Osteoblast (primary cell): Measurements from ENCODE around the gene UNC13D. TPM values are rescaled to one million over a fixed set of nuclear protein-coding genes. Genes with fewer than 3 reads are reported as not detected.
A peak's percentile ranks its signal among the peaks of the same experiment; 100 is the strongest.

Experiments used
- DNase-seq: peaks from one replicate; pipeline ENCODE4 v3.0.0; 2011; ENCODE audit warnings: low spot score, mixed read lengths; ENCODE audit not compliant: insufficient read length; ENCODE audit errors: missing footprints
- H2AFZ ChIP-seq: 2 replicates; pipeline ENCODE4 v1.6.0; 2011; ENCODE audit warnings: mild to moderate bottlenecking, low read length
- H3K27ac ChIP-seq: 2 replicates; pipeline ENCODE4 v1.5.1; 2011; ENCODE audit warnings: mild to moderate bottlenecking, low read depth, low read length, moderate library complexity
- H3K27me3 ChIP-seq: 2 replicates; pipeline ENCODE4 v1.6.0; 2012; ENCODE audit warnings: mild to moderate bottlenecking, control low read depth, inconsistent platforms, low read length, moderate library complexity; ENCODE audit not compliant: insufficient read depth
- H3K36me3 ChIP-seq: 2 replicates; pipeline ENCODE4 v1.5.1; 2011; ENCODE audit warnings: mild to moderate bottlenecking, low read length, control low read depth, moderate library complexity; ENCODE audit not compliant: insufficient read depth
- H3K4me1 ChIP-seq: 2 replicates; pipeline ENCODE4 v1.5.1; 2011; ENCODE audit warnings: mild to moderate bottlenecking, low read length, control low read depth, moderate library complexity; ENCODE audit not compliant: insufficient read depth
- H3K4me2 ChIP-seq: 2 replicates; pipeline ENCODE4 v1.6.0; 2011; ENCODE audit warnings: mild to moderate bottlenecking, low read length; ENCODE audit not compliant: insufficient read depth
- H3K4me3 ChIP-seq: fragments of 200-600 bp; sonication (generic); 3 replicates; pipeline ENCODE4 v1.5.1; 2012; ENCODE audit warnings: mild to moderate bottlenecking, low read length, inconsistent platforms; ENCODE audit not compliant: insufficient read depth
- H3K79me2 ChIP-seq: 2 replicates; pipeline ENCODE4 v1.6.0; 2012; ENCODE audit warnings: mild to moderate bottlenecking, low read length, control low read depth, inconsistent platforms; ENCODE audit not compliant: insufficient read depth
- H3K9me3 ChIP-seq: 2 replicates; pipeline ENCODE4 v1.5.1; 2011; ENCODE audit warnings: low read depth, low read length, control low read depth
- H4K20me1 ChIP-seq: 2 replicates; pipeline ENCODE4 v1.6.0; 2012; ENCODE audit warnings: mild to moderate bottlenecking, low read length, control low read depth; ENCODE audit not compliant: insufficient read depth
- CTCF ChIP-seq: IDR thresholded peaks from 2 replicates; pipeline ENCODE4 v1.5.1; 2011; ENCODE audit warnings: mild to moderate bottlenecking, low read depth, low read length, moderate library complexity; ENCODE audit errors: extremely low read depth
- total RNA-seq: library from RNA; depleted of rRNA; stranded (reverse); fragments of >200 nt; gene quantifications from 2 replicates; pipeline ENCODE4 v1.2.3, GENCODE V29; 2012

UNC13D gene
- total RNA-seq, 1 donor: 1.1 TPM

GRCh38 chr17:75825149-75825552 is 19.1 kb downstream of the UNC13D start:
- DNase-seq: peak; percentile 61
- Histone ChIP-seq H3K4me2 (no peak overlapping the region), H2AFZ (no peak overlapping the region), H3K36me3 (peaks cover 9% of the 10 kb centered on the region), H3K27me3 (no peaks in the 10 kb centered on the region), H4K20me1 (no peaks in the 10 kb centered on the region), H3K4me3 (no peak overlapping the region), H3K4me1 (peaks cover 10% of the 10 kb centered on the region), H3K9me3 (no peaks in the 10 kb centered on the region), H3K27ac (no peak overlapping the region), H3K79me2 (no peaks in the 10 kb centered on the region)
- TF ChIP-seq CTCF: no peak

- no peak overlapping the region for H3K4me3 ChIP-seq
- no peak overlapping the region for H2AFZ ChIP-seq
- H3K36me3 ChIP-seq: peaks cover 14% of the 10 kb centered on the region
- no peaks in the 10 kb centered on the region for H3K27me3 ChIP-seq
- H3K4me2 ChIP-seq: no peak overlapping the region
- peak; percentile 92 for DNase-seq
- H3K4me1 ChIP-seq: peaks cover 10% of the 10 kb centered on the region
- no peaks in the 10 kb centered on the region for H4K20me1 ChIP-seq
- no peak for TF ChIP-seq CTCF
- H3K27ac ChIP-seq: no peak overlapping the region
- no peaks in the 10 kb centered on the region for H3K9me3 ChIP-seq
- H3K79me2 ChIP-seq: no peaks in the 10 kb centered on the region
These were observed 19.5 kb downstream of the UNC13D start for GRCh38 chr17:75824666-75825065.

- no peak for TF ChIP-seq CTCF
- no peak overlapping the region for H3K4me2 ChIP-seq
- DNase-seq: no peak
- H2AFZ ChIP-seq: no peak overlapping the region
- H3K4me3 ChIP-seq: no peak overlapping the region
- H3K4me1 ChIP-seq: peaks cover 10% of the 10 kb centered on the region
- no peaks in the 10 kb centered on the region for H3K9me3 ChIP-seq
- H3K27ac ChIP-seq: no peak overlapping the region
- no peaks in the 10 kb centered on the region for H3K27me3 ChIP-seq
- H3K36me3 ChIP-seq: peaks cover 19% of the 10 kb centered on the region
- no peaks in the 10 kb centered on the region for H4K20me1 ChIP-seq
- no peaks in the 10 kb centered on the region for H3K79me2 ChIP-seq
These were observed 20.1 kb downstream of the UNC13D start for GRCh38 chr17:75824050-75824552.

GRCh38 chr17:75823257-75824041 is 20.8 kb downstream of the UNC13D start:
- no peak for TF ChIP-seq CTCF
- DNase-seq: peak; percentile 74
- H2AFZ ChIP-seq: no peak overlapping the region
- H3K9me3 ChIP-seq: no peaks in the 10 kb centered on the region
- peaks cover 10% of the 10 kb centered on the region for H3K4me1 ChIP-seq
- H3K36me3 ChIP-seq: peaks cover 26% of the 10 kb centered on the region
- H3K4me2 ChIP-seq: no peak overlapping the region
- no peaks in the 10 kb centered on the region for H3K79me2 ChIP-seq
- H3K27ac ChIP-seq: no peak overlapping the region
- H3K4me3 ChIP-seq: no peak overlapping the region
- H4K20me1 ChIP-seq: no peaks in the 10 kb centered on the region
- no peaks in the 10 kb centered on the region for H3K27me3 ChIP-seq
